T-helper 2 cell (primary cell): ENCODE results near the gene PRR36.
"Not testable (repeated sequence)": the region's sequence is repeated elsewhere in the genome, so short reads cannot be mapped to it uniquely, and the experiment has no call there.

Experiments
- DNase-seq, 5 experiments: peaks; one replicate each; pipeline versions ENCODE4 v3.0.0 to v3.0.0-alpha.2; 2012 to 2022
- total RNA-seq, 2 donors: gene quantifications; one replicate each; lab custom pipeline; 2026; lab: John Stamatoyannopoulos, UW

PRR36 gene
- 0 to 0.07 reads per million in 2 donors for total RNA-seq

DNA sequence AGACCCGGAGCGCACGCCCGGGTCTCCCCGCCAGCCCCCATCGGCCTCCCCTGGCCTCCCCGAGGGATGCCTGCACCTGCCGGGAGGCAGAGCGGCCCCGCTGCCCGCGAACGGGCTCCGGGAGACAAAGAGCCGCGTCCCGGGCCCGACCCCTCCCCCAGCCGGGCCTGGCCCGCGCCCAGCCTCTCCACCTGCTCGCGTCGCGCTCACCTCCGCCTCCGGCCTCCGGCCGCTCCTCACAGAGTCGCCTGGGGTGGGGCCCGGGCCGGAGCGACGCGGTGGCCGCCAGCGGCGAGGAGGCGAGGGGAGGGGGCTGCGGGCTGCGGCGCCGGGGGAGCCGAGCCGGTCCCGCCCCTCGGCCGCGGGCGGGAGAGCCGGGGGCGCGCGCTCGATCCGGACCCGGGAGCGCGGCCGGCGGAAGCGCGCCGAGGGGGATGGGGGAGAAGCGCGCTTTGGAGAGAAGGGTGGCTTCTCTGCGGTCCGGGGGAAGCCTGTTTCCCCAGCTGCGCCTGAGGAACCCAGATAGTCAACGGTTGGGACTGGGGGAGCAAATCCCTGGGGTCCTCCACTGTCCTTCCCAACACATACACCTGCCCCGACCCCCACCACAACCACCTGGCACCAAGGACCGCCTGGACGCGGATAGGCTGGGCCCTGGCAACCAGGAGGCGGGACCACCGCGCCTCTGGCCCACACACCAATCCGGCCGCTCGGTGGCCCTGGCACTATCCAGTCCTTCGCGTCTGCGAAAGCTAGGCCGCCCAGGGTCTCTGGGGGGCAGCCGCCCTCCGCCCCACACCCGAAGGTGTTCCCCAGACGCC is at the start of gene PRR36:
Gene PRR36 (minus strand): TSS at position 315 of the 821 bp plus-strand sequence. CDS start 701 bp downstream, outside the sequence.
- no peak for DNase-seq

- no peak for DNase-seq
Observed at GRCh38 chr19:7923295-7924191, 49.4 kb upstream of the PRR36 start.

DNA sequence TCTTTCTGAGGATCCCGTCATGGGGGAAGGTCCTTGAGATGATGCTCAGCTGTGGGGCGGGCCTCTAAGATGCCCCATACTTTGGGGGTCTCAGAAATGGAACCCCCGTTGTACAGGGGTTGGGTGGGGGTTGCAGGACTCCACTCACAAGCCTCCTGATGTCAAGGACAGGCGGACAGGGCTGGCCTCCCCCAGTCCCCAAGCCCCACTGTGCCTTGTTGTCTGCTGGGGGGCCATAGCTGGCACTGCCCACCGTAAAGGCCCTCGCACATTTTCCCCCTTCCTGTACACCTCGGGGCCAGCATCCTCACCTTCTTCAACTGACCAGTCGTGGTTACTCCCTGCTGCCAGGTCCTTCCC is 48.6 kb upstream of the PRR36 start:
- no peak for DNase-seq

DNA sequence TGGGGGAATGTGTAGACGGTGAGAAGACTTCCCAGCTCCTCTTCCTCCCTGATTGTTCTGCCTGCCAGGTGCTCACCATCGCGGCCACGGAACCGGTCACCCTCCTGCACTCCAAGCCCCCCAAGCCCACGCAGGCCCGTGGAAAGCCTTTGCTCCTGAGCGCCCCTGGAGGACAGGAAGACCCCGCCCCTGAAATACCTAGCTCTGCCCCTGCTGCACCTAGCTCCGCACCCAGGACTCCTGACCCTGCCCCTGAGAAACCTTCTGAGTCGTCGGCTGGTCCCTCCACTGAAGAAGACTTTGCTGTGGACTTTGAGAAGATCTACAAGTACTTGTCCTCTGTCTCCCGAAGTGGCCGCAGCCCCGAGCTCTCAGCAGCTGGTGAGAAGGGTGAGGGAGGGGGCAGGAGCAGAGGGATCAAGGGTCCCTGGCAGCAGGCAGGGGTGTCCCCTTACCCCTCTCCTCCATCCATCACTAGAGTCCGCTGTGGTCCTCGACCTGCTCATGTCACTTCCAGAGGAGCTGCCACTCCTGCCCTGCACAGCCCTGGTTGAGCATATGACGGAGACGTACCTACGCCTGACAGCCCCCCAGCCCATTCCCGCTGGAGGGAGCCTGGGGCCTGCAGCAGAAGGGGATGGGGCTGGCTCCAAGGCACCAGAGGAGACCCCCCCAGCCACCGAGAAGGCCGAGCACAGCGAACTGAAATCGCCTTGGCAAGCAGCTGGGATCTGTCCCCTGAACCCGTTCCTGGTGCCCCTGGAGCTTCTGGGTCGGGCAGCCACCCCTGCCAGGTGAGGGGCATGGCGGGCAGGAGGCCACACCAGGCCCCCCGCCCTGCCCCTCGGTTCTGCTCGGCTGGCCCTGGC is 48.0 kb upstream of the PRR36 start:
- no peak for DNase-seq

- DNase-seq = no peak
Observed at GRCh38 chr19:7921302-7921966, 47.2 kb upstream of the PRR36 start.

GRCh38 chr19:7920519-7921301 is 46.5 kb upstream of the PRR36 start:
- DNase-seq = peak; percentile 92 to 100 (median 98)

- peak; percentile 92 to 97 (median 95) for DNase-seq
Observed at GRCh38 chr19:7919610-7920518, 45.7 kb upstream of the PRR36 start, which contains the start of gene SNAPC2. Gene SNAPC2, plus strand, starts transcription at chr19:7920338. Its CDS starts 29 bp downstream, at chr19:7920367.

DNA sequence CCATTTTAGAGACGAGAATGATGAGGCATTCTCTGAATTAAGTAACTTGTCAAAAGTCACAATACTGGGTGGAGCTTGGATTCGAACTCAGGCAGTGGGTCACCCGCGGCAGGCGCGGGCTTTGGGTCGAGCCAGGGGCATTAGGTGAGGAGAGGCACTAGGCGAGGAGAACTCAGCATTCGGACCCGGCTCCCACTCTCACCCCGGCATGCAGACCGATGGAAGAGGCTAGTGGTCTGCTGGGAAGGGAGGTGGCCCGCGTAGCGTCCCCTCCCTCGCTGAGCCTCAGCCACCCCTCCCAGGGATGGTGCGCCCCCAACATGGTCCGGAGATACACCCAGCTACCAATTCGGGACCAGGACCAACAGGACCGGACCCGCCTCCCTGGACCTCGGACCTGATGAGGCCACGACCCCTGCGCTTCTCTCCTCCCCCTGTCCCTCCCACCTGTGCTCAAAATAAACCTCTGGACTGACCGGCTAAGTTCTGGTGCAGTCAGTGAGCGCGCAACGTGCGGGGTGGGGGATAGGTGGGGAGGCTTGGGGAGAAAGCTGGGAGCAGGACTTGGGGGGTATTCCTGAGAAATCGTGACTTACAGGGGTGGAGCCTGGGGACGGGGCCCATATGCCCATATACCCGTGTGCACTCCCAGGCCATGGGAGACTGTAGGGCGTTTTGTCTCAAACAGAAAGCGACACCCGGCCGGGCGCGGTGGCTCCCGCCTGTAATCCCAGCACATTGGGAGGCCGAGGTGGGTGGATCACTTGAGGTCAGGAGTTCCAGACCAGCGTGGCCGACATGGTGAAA is 44.6 kb upstream of the PRR36 start:
- DNase-seq = no peak

DNA sequence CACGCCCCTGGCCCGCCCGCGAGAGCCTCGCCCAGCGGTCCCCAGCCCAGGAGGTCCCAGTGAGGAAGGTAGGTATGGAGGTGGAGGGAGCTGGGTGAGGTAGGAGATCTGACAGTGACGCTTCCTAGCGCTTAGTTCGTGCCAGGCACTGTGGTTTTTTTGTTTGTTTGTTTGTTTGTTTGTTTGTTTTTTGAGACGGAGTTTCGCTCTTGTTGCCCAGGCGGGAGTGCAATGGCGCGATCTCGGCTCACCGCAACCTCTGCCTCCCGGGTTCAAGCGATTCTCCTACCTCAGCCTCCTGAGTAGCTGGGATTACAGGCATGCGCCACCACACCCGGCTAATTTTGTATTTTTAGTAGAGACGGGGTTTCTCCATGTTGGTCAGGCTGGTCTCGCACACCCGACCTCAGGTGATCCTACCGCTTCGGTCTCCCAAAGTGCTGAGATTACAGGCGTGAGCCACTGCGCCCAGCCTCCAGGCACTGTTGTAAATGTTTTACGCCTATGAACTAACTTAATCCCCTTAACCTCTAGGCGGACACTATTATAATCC is 43.9 kb upstream of the PRR36 start:
- DNase-seq = not testable (repeated sequence)

DNA sequence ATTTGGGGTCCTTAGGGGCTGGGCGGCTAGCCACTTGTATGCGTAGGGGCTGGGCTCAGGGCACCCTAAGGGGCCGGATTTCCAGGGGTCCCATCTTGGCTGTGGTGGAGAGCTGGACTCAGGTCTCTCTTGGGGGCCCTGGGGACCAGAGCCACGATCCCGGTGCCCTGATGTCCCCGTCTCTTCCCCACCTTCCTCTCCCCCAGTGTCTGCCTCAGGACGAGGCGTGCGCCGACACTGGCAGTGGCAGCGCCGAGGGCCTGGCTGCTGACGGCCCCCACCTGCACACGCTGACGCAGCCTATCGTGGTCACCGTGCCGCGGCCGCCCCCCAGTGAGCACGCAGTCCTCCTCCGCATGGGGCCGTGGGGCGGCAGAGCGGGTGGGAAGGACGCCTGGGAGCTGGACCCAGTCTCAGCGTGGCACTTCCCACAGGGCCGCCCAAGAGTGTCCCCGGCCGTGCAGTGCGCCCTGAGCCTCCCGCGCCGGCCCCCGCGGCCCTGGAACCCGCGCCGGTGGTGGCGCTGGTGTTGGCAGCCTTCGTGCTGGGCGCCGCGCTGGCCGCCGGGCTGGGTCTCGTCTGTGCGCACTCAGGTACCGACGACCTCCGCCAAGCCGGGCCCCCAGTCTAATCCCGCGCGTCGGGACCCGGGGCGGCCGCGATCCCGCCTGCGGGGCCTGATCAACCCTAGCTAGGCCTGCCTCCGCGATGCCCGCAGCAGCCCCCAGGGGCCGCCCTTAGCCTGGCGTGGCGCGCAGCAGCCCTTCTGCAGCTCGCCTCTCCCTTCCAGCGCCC is 43.3 kb upstream of the PRR36 start:
- peak in 4 of 5 experiments; percentile 36 to 71 (median 44) for DNase-seq

DNA sequence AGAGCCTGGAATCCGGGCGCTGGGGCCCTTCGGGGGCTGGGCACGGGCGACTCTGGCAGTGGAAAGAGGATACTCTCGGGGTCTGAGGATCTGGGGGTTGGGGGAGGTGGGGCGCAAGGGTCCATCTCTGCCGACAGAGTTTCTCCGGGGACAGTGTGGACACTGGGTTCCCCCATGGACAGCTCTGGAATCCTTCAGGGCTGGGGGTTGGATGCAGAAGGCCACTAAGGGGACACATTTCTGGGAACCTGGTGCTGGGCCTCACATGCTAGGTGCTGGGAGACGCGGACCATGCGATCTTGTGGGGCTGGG is 42.7 kb upstream of the PRR36 start:
- no peak for DNase-seq

DNA sequence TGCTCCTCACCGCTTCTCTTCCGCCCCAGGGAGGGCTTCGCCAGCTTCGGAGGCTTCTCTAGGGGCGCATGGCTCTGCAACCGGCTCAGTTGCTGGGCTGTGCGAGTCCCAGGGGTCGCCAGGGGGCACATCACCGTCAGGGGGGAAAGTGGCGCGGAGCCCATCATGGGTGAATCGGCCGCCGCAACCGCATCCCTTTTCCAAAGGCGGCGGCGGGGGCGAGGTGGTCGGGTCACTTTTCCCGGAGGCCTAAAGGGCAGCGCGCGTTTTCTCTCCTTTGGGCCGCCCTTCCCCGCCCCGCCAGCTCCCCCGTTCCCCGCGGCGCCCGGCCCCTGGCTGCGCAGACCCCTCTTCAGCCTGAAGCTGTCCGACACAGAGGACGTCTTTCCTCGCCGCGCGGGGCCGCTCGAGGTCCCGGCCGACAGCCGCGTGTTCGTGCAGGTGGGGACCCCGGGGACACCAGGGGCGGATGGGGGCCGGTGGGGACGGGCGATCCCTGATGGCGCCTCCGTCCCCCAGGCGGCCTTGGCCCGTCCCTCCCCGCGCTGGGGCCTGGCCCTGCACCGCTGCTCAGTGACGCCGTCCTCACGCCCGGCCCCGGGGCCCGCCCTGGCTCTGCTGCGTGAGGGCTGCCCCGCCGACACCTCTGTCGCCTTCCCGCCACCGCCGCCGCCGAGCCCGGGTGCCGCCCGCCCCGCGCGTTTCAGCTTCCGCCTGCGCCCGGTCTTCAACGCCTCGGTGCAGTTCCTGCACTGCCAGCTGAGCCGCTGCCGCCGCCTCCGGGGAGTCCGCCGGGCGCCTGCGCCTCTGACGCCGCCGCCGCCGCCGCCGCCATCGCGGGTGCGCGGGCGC is 42.1 kb upstream of the PRR36 start:
- peak; percentile 29 to 75 (median 47) for DNase-seq

DNA sequence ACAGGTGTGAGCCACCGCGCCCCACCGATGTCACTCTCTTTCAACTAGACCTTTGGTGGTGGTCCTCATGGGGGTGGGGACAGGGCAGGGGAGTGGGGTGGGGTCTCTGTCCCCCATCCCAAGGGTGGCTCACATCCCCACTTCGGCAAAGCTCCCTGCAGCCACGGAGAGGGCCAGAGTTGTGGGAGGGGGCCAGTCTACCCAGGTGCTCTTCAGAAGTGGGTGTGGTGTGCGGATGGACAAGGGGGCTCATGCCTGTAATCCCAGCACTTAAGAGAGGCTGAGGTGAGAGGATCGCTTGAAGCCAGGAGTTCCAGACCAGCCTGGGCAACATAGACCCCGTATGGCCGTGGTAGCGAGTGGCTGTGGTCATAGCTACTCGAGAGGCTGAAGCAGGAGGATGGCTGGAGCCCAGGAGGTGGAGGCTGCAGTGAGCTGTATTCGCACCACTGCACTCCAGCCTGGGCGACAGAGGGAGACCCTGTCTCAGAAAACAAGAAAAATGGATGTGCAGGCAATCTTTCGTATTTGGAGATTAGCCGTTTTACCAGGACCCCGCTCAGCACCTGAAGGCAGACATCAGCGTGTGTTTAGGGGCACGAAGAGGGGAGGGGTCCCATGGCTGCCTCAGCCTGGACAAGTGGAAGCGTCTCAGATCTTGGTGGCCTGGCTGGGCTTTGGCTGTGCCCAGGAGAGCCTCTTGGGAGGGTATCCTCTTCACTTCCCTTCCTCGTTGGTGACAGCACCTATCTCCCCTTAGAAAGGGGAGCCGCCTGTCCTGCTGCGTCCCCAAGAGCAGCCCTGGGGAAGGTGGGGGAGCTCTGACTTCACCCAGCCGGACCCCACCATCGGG is 41.3 kb upstream of the PRR36 start:
- DNase-seq = no peak

DNA sequence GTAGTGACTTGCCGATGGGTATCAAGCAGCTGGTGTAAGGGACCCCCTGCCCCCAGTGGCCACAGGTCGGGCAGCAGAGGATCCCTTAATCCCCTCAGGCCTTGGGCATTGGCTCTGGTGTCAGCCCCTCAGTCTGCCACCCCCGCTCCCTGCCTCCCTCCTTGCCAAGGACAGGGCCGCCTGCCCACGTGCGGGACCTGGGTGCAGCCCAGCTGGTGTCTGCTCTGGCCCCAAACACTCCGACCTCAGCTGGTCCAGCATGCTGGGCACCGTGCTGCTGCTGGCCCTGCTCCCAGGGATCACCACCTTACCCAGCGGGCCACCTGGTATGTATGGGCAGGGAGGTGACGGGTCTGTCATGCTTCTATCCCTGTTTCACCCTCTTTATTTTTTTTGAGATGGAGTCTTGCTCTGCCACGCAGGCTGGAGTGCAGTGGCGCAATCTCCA is 40.4 kb upstream of the PRR36 start, which contains the start of gene TGFBR3L:
Gene TGFBR3L (plus strand): TSS at position 233 of the 448 bp plus-strand sequence.
- no peak for DNase-seq

DNA sequence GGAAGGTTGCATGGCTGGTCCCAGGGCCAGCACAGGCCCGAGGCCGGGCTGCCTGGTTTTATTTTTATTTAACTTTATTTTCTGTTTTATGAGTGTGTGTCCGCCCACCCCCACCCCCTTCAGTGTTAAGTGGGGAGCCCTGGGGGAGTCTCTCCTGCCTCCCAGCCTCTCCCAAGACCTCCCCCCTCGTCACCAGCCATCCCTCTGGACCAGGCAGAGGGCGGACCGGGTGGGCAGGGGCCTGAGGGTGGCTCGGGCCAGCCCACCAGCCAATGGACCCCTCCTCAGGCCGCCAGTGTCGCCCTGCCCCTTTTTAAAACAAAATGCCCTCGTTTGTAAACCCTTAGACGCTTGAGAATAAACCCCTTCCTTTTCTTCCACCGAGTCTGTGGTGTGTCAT is 39.9 kb upstream of the PRR36 start:
- no peak for DNase-seq

DNA sequence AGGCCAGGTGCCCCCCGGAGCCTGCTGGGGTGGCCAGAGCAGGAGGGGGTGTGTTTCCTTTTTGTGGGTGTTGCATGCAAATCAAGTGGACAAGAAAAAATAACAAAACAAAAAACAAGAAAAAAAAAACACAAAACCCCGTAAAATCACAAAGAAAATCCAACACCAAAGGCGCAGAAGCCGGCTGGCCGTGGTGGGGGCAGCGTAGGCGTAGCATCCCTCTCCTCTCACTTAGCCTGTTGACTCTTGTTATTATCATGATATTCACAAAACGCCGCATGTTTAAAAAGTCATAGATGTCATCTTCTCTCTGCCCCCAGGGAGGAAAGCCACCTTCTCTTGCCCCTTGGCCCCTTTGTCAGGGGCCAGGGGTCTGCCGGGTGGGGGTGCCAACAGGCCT is 39.5 kb upstream of the PRR36 start:
- no peak for DNase-seq
